Measurements from ENCODE around the gene TBC1D22A.

Gene TBC1D22A

DNA sequence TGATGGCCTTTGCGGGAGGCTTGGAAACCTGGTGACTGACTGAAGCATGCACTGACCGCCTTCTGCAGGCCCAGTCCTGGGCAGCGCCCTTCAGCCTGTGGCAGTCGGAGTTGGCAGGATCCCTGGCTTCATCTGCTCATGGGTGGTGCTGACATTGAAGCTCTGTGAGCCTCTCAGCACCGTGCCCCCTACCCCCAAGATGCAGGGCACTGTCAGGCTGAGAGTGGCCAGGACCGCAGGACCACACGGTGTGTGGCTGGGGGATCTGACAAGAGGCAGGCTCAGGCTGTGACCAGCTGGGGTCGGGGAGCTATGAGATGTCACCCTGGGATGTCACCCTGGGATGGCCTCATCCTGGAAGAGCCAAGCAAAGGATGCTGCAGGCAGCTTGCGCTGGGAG lies 32.7 kb downstream of the TBC1D22A start:
- H3K36me3 ChIP-seq, result peaks cover 22 to 76% (median 63%) of the 10 kb centered on the region in 3 donors
- H3K9me3 ChIP-seq, result no peaks in the 10 kb centered on the region
- intact Hi-C loops (cut with DNase I; ENCODE audit: low total_unique reads), result no loop called here
- H3K4me1 ChIP-seq, result peaks cover 0 to 26% (median 9%) of the 10 kb centered on the region in 4 donors
- TF ChIP-seq, protein P1, sequence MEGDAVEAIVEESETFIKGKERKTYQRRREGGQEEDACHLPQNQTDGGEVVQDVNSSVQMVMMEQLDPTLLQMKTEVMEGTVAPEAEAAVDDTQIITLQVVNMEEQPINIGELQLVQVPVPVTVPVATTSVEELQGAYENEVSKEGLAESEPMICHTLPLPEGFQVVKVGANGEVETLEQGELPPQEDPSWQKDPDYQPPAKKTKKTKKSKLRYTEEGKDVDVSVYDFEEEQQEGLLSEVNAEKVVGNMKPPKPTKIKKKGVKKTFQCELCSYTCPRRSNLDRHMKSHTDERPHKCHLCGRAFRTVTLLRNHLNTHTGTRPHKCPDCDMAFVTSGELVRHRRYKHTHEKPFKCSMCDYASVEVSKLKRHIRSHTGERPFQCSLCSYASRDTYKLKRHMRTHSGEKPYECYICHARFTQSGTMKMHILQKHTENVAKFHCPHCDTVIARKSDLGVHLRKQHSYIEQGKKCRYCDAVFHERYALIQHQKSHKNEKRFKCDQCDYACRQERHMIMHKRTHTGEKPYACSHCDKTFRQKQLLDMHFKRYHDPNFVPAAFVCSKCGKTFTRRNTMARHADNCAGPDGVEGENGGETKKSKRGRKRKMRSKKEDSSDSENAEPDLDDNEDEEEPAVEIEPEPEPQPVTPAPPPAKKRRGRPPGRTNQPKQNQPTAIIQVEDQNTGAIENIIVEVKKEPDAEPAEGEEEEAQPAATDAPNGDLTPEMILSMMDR (IDR thresholded peaks at IDR 0.05), result no peak
- DNase-seq, result peak in 1 of 2 donors; percentile 56
- H3K27ac ChIP-seq, result no peak overlapping the region
- H3K4me3 ChIP-seq, result no peak overlapping the region
- no peaks in the 10 kb centered on the region for H3K27me3 ChIP-seq

DNA sequence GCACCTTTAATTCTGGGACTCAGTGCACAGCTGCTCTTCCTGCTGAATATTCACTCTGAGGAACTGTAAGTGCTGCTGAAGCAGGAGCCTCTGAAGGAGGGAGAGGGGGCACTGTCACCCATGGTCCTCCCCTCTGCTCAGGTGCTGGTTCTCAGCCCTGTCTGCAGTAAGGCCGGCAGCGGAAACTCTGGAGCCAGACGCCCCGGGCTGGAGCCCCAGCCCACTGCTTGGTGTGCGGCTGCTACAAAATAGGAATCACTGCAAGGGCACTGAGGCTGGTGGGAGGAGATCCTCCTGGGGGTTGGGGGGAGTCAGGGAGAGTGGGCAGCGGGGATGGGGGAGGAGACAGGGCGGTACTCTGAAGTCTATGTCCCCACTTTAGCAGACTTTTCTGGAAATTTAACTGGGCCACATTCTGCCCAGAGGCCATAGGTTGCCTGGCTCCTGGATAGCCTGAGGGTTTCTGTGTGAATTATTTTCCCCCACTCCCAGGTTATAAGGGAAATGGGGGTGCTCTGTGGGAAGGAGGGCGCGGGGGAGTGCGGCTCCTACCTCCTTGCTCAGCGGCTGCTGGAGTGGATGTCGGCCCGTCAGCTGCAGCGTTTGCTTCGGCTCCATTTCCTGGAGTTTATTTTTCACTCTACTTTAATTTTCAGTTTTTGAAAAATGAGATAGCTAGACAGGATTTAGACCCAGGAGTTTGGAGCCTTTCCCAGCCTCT lies 33.6 kb downstream of the TBC1D22A start:
- Histone ChIP-seq H3K36me3 (peaks cover 22 to 84% (median 70%) of the 10 kb centered on the region in 3 donors), H3K4me3 (no peak overlapping the region)
- intact Hi-C loops (cut with DNase I; ENCODE audit: low total_unique reads), result no loop called here

DNA sequence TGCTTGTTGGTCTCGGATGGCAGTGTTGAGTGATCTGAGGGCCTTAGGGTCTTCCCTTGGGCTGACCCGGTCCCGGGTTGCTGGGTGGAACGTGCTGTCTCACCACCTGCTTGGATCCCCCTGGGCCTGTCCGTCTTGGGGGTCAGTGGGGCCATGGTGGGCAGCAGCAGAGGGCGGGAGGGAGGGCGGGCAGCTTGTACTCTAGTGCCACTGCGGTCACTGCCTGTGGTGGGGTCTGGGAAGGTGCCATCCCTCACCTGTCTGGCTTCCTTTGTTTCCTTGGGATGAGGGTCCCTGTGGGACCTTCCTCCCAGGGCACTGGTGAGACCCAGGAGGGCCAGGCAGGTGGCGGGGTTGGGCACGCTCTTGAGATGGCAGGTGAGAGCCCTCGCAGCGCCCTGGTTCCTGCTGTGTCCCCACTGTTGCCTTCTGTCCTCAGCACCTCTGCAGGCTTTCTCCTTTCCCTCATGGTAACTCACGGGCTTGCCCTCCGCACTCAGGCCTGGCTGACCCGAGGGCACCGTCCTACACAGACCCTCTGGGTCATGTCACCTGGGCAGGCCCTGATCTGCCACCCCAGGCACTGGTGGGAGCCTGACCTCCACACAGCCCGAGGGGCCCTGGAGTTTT lies 34.2 kb downstream of the TBC1D22A start:
- Histone ChIP-seq H3K27ac (no peak overlapping the region), H3K27me3 (no peaks in the 10 kb centered on the region), H3K36me3 (peaks cover 22 to 89% (median 70%) of the 10 kb centered on the region in 3 donors), H3K4me1 (peaks cover 0 to 16% (median 5%) of the 10 kb centered on the region in 4 donors), H3K9me3 (no peaks in the 10 kb centered on the region), H3K4me3 (no peak overlapping the region)
- intact Hi-C loops (cut with DNase I; ENCODE audit: low total_unique reads), result no loop called here
- peak in 1 of 2 donors; percentile 55 for DNase-seq
- TF ChIP-seq, protein P1 (IDR thresholded peaks at IDR 0.05), result no peak

More for the DNA sequence above, 33.6 kb downstream of the TBC1D22A start:
- TF ChIP-seq, protein P1 (IDR thresholded peaks at IDR 0.05), result no peak
- Histone ChIP-seq H3K27ac (no peak overlapping the region), H3K4me1 (peaks cover 0 to 22% (median 8%) of the 10 kb centered on the region in 4 donors), H3K9me3 (no peaks in the 10 kb centered on the region), H3K27me3 (no peaks in the 10 kb centered on the region)
- peak in 1 of 2 donors; percentile 39 for DNase-seq

DNA sequence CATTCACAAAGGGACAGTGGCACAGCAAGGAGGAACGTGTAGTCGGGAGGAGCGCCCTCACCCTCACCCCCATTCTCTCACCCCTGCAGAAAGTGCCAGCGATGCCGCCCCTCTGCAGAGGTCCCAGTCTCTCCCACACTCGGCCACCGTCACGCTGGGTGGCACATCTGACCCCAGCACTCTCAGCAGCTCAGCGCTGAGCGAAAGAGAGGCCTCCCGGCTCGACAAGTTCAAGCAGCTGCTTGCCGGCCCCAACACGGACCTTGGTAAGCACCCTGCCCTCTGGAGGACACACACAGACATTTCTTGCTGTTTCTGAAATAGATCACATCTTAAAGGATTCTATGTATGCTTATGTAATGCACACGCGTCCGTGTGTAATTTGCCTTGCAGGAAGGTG lies 34.9 kb downstream of the TBC1D22A start:
- no peak overlapping the region for H3K27ac ChIP-seq

DNA sequence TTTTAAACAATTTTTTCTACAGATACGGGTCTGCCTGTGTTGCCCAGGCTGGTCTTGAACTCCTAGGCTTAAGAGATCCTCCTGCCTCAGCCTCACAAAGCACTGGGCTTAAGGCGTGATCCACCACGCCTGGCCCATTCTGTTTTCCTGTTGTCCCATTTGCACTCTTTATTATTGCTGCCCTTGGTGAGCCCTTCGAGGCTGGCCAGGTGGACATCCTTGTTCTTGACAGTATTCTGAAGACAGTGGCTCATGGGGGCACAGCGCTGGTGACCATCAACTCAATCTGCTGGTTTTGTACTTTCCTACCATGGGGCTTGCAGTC lies 35.6 kb downstream of the TBC1D22A start:
- DNase-seq, result peak in 1 of 2 donors; percentile 54
- intact Hi-C loops (cut with DNase I; ENCODE audit: low total_unique reads), result no loop called here
- H3K4me3 ChIP-seq, result no peak overlapping the region
- TF ChIP-seq, protein P1 (IDR thresholded peaks at IDR 0.05), result no peak
- no peaks in the 10 kb centered on the region for H3K9me3 ChIP-seq
- H3K27ac ChIP-seq, result no peak overlapping the region
- H3K4me1 ChIP-seq, result peaks cover 0 to 8% (median 3%) of the 10 kb centered on the region in 4 donors
- H3K36me3 ChIP-seq, result peaks cover 22 to 85% (median 64%) of the 10 kb centered on the region in 3 donors
- no peaks in the 10 kb centered on the region for H3K27me3 ChIP-seq

More for the DNA sequence above, 34.9 kb downstream of the TBC1D22A start:
- DNase-seq, result peak in 1 of 2 donors; percentile 63
- H3K9me3 ChIP-seq, result no peaks in the 10 kb centered on the region
- no peaks in the 10 kb centered on the region for H3K27me3 ChIP-seq
- peaks cover 0 to 13% (median 3%) of the 10 kb centered on the region in 4 donors for H3K4me1 ChIP-seq
- intact Hi-C loops (cut with DNase I; ENCODE audit: low total_unique reads), result no loop called here
- TF ChIP-seq, protein P1 (IDR thresholded peaks at IDR 0.05), result no peak
- no peak overlapping the region for H3K4me3 ChIP-seq
- H3K36me3 ChIP-seq, result peaks cover 22 to 92% (median 70%) of the 10 kb centered on the region in 3 donors
